ENCODE data around the gene FRYL.
"Not testable (repeated sequence)": the region's sequence is repeated elsewhere in the genome, so short reads cannot be mapped to it uniquely, and the experiment has no call there.

FRYL gene

GRCh38 chr4:48686369-48686768 lies 93.7 kb downstream of the FRYL start:
- Histone ChIP-seq H3K27me3 (ENCODE audit: control insufficient read depth, insufficient read depth, low read length) (no peaks in the 10 kb centered on the region), H3K4me1 (ENCODE audit: control insufficient read depth, insufficient read depth, low read length) (peaks cover 8% of the 10 kb centered on the region), H3K9me3 (ENCODE audit: control insufficient read depth, insufficient read depth, low read length) (no peaks in the 10 kb centered on the region), H3K9ac (ENCODE audit: low read depth, low read length) (no peak overlapping the region), H3K4me3 (ENCODE audit: low read depth, low read length) (no peak overlapping the region), H3K36me3 (ENCODE audit: control insufficient read depth, insufficient read depth, low read length) (no peaks in the 10 kb centered on the region)

DNA sequence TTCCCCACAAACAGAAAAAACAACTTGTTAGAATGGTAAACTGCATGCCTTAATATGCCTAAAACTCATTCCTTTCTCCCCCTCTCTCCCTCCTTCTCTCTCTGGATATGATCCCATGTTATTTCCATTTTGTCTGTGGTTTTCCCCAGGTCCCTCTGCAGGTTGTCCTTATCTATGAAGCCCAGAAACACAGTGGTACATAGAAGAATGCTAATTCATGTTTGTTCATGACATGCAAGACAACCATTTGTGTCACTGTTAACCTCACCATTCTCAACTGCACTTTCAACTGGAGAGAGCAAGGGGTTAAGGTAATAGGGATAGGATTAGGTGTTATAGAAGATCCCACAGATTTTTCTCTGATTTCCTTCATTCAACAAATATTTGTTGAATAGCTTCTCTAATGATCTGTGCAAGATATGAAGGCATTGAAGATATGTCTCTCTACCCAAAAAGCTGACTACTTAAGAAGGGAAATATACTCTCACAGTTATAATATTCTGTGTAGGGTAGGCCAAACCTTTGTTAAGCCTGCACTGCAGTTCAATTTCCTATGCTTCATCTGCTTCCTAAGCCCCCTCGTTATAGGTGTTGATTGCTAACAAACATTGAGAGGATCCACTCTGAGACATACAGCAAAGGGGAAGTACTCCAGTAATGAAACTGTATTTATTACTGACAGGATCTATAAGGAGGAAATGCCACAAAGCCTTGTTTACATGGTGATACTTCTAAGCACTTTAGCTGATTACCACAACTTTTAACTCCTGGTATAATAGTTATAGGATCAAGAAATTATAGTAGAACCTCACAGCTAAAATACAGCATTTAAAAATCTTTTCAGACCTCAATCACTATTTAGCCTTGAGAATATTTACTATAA lies 96.1 kb downstream of the FRYL start:
- no peaks in the 10 kb centered on the region for H3K36me3 ChIP-seq (ENCODE audit: control insufficient read depth, insufficient read depth, low read length)
- H3K27me3 ChIP-seq (ENCODE audit: control insufficient read depth, insufficient read depth, low read length) = no peaks in the 10 kb centered on the region
- H3K9ac ChIP-seq (ENCODE audit: low read depth, low read length) = no peak overlapping the region
- no peak overlapping the region for H3K4me3 ChIP-seq (ENCODE audit: low read depth, low read length)
- H3K9me3 ChIP-seq (ENCODE audit: control insufficient read depth, insufficient read depth, low read length) = no peaks in the 10 kb centered on the region
- H3K4me1 ChIP-seq (ENCODE audit: control insufficient read depth, insufficient read depth, low read length) = peaks cover 8% of the 10 kb centered on the region

DNA sequence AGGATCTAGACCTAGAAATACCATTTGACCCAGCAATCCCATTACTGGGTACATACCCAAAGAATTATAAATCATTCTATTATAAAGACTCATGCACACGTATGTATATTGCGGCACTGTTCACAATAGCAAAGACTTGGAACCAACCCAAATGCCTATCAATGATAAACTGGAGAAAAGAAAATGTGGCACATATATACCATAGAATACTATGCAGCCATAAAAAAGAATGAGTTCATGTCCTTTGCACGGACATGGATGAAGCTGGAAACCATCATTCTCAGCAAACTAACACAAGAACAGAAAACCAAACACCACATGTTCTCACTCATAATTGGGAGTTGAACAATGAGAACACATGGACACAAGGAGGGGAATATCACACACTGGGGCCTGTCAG lies 97.2 kb downstream of the FRYL start:
- H3K4me3 ChIP-seq (ENCODE audit: low read depth, low read length); H3K36me3 ChIP-seq (ENCODE audit: control insufficient read depth, insufficient read depth, low read length); H3K9me3 ChIP-seq (ENCODE audit: control insufficient read depth, insufficient read depth, low read length); H3K4me1 ChIP-seq (ENCODE audit: control insufficient read depth, insufficient read depth, low read length); H3K9ac ChIP-seq (ENCODE audit: low read depth, low read length); H3K27me3 ChIP-seq (ENCODE audit: control insufficient read depth, insufficient read depth, low read length): not testable (repeated sequence)

- no peak overlapping the region for H3K4me3 ChIP-seq (ENCODE audit: low read depth, low read length)
- no peaks in the 10 kb centered on the region for H3K9me3 ChIP-seq (ENCODE audit: control insufficient read depth, insufficient read depth, low read length)
- H3K36me3 ChIP-seq (ENCODE audit: control insufficient read depth, insufficient read depth, low read length) = no peaks in the 10 kb centered on the region
Measured at GRCh38 chr4:48681856-48682255, 98.2 kb downstream of the FRYL start.

DNA sequence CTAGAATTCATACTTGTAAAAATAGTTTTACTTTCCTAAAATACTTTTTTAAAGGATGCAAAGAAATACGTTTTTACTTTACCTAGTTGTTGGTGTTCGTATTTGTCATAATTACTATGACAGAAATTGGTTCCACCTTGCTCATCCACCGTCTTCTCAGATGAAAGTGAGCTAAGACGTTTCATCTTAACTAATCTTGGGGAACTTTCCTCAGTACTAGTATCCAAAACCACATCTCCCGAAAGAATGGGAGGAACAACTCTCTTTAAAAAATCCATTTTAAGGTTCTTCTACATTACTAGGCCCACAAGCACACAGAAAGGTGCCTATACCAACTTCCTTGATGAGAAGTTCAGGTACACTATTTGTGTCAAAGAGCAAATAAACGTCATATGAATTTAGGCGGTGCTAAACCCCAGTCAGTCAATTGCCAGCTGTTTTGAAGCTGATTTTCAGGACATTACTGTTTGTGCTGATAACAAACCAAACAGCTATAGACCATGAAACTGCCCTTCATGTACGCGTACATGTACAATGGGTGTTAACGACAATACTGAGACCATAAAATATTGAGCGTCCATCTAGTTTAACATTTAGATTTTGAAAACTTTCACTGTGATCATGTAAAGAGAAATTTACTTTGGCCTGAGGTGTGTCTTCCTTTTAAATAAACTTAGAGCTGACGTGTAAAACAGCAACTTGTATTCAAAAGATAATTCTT lies 99.1 kb downstream of the FRYL start:
- no peaks in the 10 kb centered on the region for H3K4me1 ChIP-seq (ENCODE audit: control insufficient read depth, insufficient read depth, low read length)

More at GRCh38 chr4:48681856-48682255, 98.2 kb downstream of the FRYL start:
- H3K9ac ChIP-seq (ENCODE audit: low read depth, low read length) = no peak overlapping the region
- no peaks in the 10 kb centered on the region for H3K27me3 ChIP-seq (ENCODE audit: control insufficient read depth, insufficient read depth, low read length)
- peaks cover 2% of the 10 kb centered on the region for H3K4me1 ChIP-seq (ENCODE audit: control insufficient read depth, insufficient read depth, low read length)

DNA sequence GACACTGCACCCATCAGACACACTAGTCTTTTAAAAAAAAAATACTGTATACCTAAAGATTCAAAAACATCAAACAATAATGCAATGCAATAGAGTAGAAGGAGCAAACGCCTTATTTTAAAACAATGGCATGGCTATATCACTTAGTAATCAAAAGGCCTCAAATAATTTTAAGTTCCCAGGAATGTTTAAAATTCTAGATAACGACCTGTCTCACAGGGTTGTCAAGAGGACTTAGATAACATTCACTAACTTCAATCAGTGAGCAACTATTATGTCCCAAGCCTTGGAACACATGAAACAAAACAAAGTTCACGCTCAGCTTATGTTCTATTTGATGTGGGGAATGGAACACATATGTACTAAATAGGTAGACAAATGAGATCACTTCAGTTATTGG lies 106.5 kb downstream of the FRYL start:
- H3K9ac ChIP-seq (ENCODE audit: low read depth, low read length) = no peak overlapping the region
- no peaks in the 10 kb centered on the region for H3K4me1 ChIP-seq (ENCODE audit: control insufficient read depth, insufficient read depth, low read length)
- no peak overlapping the region for H3K4me3 ChIP-seq (ENCODE audit: low read depth, low read length)
- no peaks in the 10 kb centered on the region for H3K27me3 ChIP-seq (ENCODE audit: control insufficient read depth, insufficient read depth, low read length)
- no peaks in the 10 kb centered on the region for H3K36me3 ChIP-seq (ENCODE audit: control insufficient read depth, insufficient read depth, low read length)
- no peaks in the 10 kb centered on the region for H3K9me3 ChIP-seq (ENCODE audit: control insufficient read depth, insufficient read depth, low read length)

More for the DNA sequence above, 99.1 kb downstream of the FRYL start:
- no peaks in the 10 kb centered on the region for H3K9me3 ChIP-seq (ENCODE audit: control insufficient read depth, insufficient read depth, low read length)
- no peaks in the 10 kb centered on the region for H3K36me3 ChIP-seq (ENCODE audit: control insufficient read depth, insufficient read depth, low read length)
- H3K27me3 ChIP-seq (ENCODE audit: control insufficient read depth, insufficient read depth, low read length) = no peaks in the 10 kb centered on the region
- H3K9ac ChIP-seq (ENCODE audit: low read depth, low read length) = no peak overlapping the region
- H3K4me3 ChIP-seq (ENCODE audit: low read depth, low read length) = no peak overlapping the region

DNA sequence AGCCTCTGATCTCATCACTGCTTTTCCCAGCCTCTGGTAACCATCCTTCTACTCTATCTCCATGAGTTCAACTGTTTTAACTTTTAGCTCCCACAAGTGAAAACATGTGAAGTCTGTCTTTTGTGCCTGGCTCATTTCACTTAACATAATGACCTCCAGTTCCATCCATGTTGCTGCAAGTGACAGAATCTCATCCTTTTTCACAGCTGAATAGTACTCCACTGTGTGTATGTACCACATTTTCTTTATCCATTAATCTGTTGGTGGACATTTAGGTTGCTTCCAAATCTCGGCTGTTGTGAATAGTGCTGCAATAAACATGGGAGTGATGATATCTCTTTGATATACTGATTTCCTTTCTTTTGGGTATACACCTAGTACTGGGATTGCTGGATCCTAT lies 109.5 kb downstream of the FRYL start:
- Histone ChIP-seq H3K9me3 (ENCODE audit: control insufficient read depth, insufficient read depth, low read length) (no peaks in the 10 kb centered on the region), H3K27me3 (ENCODE audit: control insufficient read depth, insufficient read depth, low read length) (no peaks in the 10 kb centered on the region), H3K9ac (ENCODE audit: low read depth, low read length) (no peak overlapping the region), H3K4me3 (ENCODE audit: low read depth, low read length) (no peak overlapping the region), H3K36me3 (ENCODE audit: control insufficient read depth, insufficient read depth, low read length) (no peaks in the 10 kb centered on the region), H3K4me1 (ENCODE audit: control insufficient read depth, insufficient read depth, low read length) (no peaks in the 10 kb centered on the region)

- H3K4me3 ChIP-seq (ENCODE audit: low read depth, low read length) = no peak overlapping the region
- H3K4me1 ChIP-seq (ENCODE audit: control insufficient read depth, insufficient read depth, low read length) = no peaks in the 10 kb centered on the region
- H3K27me3 ChIP-seq (ENCODE audit: control insufficient read depth, insufficient read depth, low read length) = no peaks in the 10 kb centered on the region
- H3K9me3 ChIP-seq (ENCODE audit: control insufficient read depth, insufficient read depth, low read length) = no peaks in the 10 kb centered on the region
- no peak overlapping the region for H3K9ac ChIP-seq (ENCODE audit: low read depth, low read length)
- no peaks in the 10 kb centered on the region for H3K36me3 ChIP-seq (ENCODE audit: control insufficient read depth, insufficient read depth, low read length)
Measured at GRCh38 chr4:48669086-48669485, 111.0 kb downstream of the FRYL start.

DNA sequence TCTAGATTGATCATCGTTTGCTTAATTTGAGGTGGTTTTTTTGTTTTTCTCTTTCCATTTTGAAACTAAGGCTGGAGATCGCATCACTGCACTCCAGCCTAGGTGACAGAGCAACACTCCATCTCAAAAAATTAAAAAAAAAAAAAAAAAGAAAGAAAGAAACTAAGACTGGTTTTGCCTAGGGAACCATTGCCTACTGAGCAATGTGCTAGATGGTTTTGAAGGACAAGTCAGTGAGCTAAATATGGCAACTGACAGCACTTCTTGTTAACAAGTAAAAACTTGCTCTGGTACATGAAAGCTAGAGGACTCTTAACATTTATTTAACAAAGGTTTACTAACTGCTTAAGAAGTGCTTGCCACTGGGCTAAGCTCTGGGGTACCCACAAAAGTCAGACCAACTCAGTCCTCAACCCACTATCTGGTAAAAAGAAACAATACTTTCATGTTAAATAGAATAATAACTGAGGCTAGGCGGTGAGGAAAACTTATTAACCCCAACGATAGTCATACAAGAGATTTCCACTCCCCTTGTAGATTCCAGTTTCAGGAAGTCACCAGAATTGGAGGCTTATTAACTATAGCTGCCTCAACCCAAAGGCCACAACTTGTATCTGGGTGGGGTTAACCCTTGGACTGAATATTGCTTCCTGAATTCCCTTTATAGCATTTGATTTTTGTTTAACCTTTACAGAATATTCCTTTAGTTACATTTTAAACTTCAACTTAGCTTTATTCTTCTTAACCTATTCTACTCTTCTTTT lies 111.6 kb downstream of the FRYL start:
- Histone ChIP-seq H3K36me3 (ENCODE audit: control insufficient read depth, insufficient read depth, low read length) (no peaks in the 10 kb centered on the region), H3K4me3 (ENCODE audit: low read depth, low read length) (no peak overlapping the region)

GRCh38 chr4:48667148-48667547 lies 112.9 kb downstream of the FRYL start:
- H3K9me3 ChIP-seq (ENCODE audit: control insufficient read depth, insufficient read depth, low read length) = no peaks in the 10 kb centered on the region
- no peak overlapping the region for H3K9ac ChIP-seq (ENCODE audit: low read depth, low read length)
- H3K4me3 ChIP-seq (ENCODE audit: low read depth, low read length) = no peak overlapping the region
- H3K36me3 ChIP-seq (ENCODE audit: control insufficient read depth, insufficient read depth, low read length) = no peaks in the 10 kb centered on the region
- no peaks in the 10 kb centered on the region for H3K27me3 ChIP-seq (ENCODE audit: control insufficient read depth, insufficient read depth, low read length)
- no peaks in the 10 kb centered on the region for H3K4me1 ChIP-seq (ENCODE audit: control insufficient read depth, insufficient read depth, low read length)

More for the DNA sequence above, 111.6 kb downstream of the FRYL start:
- Histone ChIP-seq H3K9me3 (ENCODE audit: control insufficient read depth, insufficient read depth, low read length) (no peaks in the 10 kb centered on the region), H3K9ac (ENCODE audit: low read depth, low read length) (no peak overlapping the region), H3K27me3 (ENCODE audit: control insufficient read depth, insufficient read depth, low read length) (no peaks in the 10 kb centered on the region), H3K4me1 (ENCODE audit: control insufficient read depth, insufficient read depth, low read length) (no peaks in the 10 kb centered on the region)

- Histone ChIP-seq H3K9me3 (ENCODE audit: control insufficient read depth, insufficient read depth, low read length) (no peaks in the 10 kb centered on the region), H3K4me1 (ENCODE audit: control insufficient read depth, insufficient read depth, low read length) (no peaks in the 10 kb centered on the region), H3K36me3 (ENCODE audit: control insufficient read depth, insufficient read depth, low read length) (no peaks in the 10 kb centered on the region), H3K27me3 (ENCODE audit: control insufficient read depth, insufficient read depth, low read length) (no peaks in the 10 kb centered on the region), H3K9ac (ENCODE audit: low read depth, low read length) (no peak overlapping the region), H3K4me3 (ENCODE audit: low read depth, low read length) (no peak overlapping the region)
Measured at GRCh38 chr4:48665555-48666186, 114.4 kb downstream of the FRYL start.

Data from iPS-15b (cell line).